ENCODE results near the gene PHF20.
"Not testable (repeated sequence)": the region's sequence is repeated elsewhere in the genome, so short reads cannot be mapped to it uniquely, and the experiment has no call there.

PHF20 gene

DNA sequence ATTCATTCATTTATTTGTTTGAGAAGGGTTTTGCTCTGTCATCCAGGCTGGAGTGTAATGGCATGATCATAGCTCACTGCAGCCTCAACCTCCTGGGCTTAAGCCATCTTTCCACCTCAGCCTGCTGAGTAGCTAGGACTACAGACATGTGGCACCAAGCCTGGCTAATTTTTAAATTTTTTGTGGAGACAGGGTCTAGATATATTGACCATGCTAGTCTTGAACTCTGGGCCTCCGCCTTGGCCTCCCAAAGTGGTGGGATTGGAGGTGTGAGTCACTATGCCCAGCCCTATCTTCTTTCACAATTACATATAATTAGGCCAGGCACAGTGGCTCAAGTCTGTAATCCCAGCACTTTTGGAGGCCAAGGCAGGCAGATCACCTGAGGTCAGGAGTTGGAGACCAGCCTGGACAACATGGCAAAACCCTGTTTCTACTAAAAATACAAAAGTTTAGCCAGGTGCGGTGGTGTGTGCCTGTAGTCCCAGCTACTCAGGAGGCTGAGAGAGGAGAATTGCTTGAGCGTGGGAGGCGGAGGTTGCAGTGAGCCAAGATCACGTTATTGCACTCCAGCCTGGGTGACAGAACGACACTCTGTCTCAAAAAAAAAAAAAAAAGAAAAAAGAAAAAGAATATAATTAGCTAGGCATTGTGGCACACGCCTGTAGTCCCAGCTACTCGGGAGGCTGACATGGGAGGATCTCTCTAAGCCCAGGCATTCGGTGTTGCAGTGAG lies 110.8 kb downstream of the PHF20 start:
- H4K91ac ChIP-seq (ENCODE audit: low read depth, low read length, poor library complexity); H3K27me3 ChIP-seq (ENCODE audit: control insufficient read depth in 3 of 3, insufficient read depth in 3 of 3, low read depth in 1 of 3, low read length in 3 of 3); H3K27ac ChIP-seq (replicated peaks; ENCODE audit: low read length); H3K18ac ChIP-seq (ENCODE audit: low read length); H2BK15ac ChIP-seq (ENCODE audit: low read length); H3K23ac ChIP-seq (ENCODE audit: low read depth, low read length, poor library complexity); H4K8ac ChIP-seq (ENCODE audit: low read depth, low read length); H3K79me1 ChIP-seq (ENCODE audit: low read depth, low read length); H3K4me1 ChIP-seq (ENCODE audit: control insufficient read depth in 2 of 2, insufficient read depth in 1 of 2, low read depth in 1 of 2, low read length in 2 of 2); H3K4ac ChIP-seq (ENCODE audit: low read length); H2AFZ ChIP-seq (ENCODE audit: low read length); H3K9ac ChIP-seq (ENCODE audit: low read depth, low read length, poor library complexity); H3K4me3 ChIP-seq (ENCODE audit: low read length in 2 of 2); H2BK120ac ChIP-seq (ENCODE audit: low read depth, low read length); H2BK12ac ChIP-seq (ENCODE audit: low read length); DNase-seq (ENCODE audit: low spot score); H3K9me3 ChIP-seq (replicated peaks in 1 of 2; ENCODE audit: control insufficient read depth in 2 of 2, insufficient read depth in 1 of 2, low read depth in 1 of 2, low read length in 2 of 2); H2BK5ac ChIP-seq (ENCODE audit: low read length); H2AK5ac ChIP-seq (ENCODE audit: low read depth, low read length); H3K4me2 ChIP-seq (ENCODE audit: insufficient read depth, low read length, poor library complexity, severe bottlenecking); H3K14ac ChIP-seq (ENCODE audit: low read length): not testable (repeated sequence)
- H3K36me3 ChIP-seq (replicated peaks in 1 of 2; ENCODE audit: control insufficient read depth in 2 of 2, insufficient read depth in 2 of 2, low read length in 2 of 2): peaks cover 7 to 36% of the 10 kb centered on the region in 2 donors
- no CpG with 5 or more reads among the region's 9 CpGs for WGBS, 2 donors (ENCODE audit: extremely low coverage in 2 of 2, insufficient read length in 2 of 2, insufficient replicate concordance in 1 of 2)

DNA sequence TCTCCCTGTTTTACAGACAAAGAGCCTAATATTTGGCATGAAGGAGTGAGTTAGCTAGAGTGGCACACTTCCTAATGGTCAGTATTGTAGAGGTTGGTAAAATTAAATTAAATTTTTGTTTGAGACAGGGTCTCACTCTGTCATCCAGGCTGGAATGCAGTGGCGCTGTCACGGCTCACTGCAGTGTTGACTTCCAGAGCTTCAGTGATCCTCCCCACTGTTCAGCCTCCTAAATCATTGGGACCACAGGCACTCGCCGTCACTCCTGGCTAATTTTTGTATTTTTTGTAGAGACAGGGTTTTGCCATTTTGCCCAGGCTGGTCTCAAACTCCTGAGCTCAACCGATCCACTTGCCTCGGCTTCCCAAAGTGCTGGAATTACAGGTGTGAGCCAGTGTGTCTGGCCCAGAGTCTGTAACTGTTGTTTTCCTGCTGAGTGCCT lies 111.5 kb downstream of the PHF20 start:
- Histone ChIP-seq H3K4me2 (ENCODE audit: insufficient read depth, low read length, poor library complexity, severe bottlenecking) (no peak overlapping the region), H3K14ac (ENCODE audit: low read length) (no peak overlapping the region), H3K36me3 (replicated peaks in 1 of 2; ENCODE audit: control insufficient read depth in 2 of 2, insufficient read depth in 2 of 2, low read length in 2 of 2) (peaks cover 7 to 28% of the 10 kb centered on the region in 2 donors), H4K91ac (ENCODE audit: low read depth, low read length, poor library complexity) (no peak overlapping the region), H3K4me1 (ENCODE audit: control insufficient read depth in 2 of 2, insufficient read depth in 1 of 2, low read depth in 1 of 2, low read length in 2 of 2) (no peaks in the 10 kb centered on the region), H3K18ac (ENCODE audit: low read length) (no peak overlapping the region), H2BK15ac (ENCODE audit: low read length) (no peak overlapping the region), H3K79me1 (ENCODE audit: low read depth, low read length) (peaks cover 3% of the 10 kb centered on the region), H2AFZ (ENCODE audit: low read length) (no peak overlapping the region), H3K27me3 (ENCODE audit: control insufficient read depth in 3 of 3, insufficient read depth in 3 of 3, low read depth in 1 of 3, low read length in 3 of 3) (no peaks in the 10 kb centered on the region), H2AK5ac (ENCODE audit: low read depth, low read length) (no peak overlapping the region), H2BK120ac (ENCODE audit: low read depth, low read length) (no peak overlapping the region), H3K4me3 (ENCODE audit: low read length in 2 of 2) (no peak overlapping the region), H3K4ac (ENCODE audit: low read length) (no peak overlapping the region), H3K9ac (ENCODE audit: low read depth, low read length, poor library complexity) (no peak overlapping the region), H2BK12ac (ENCODE audit: low read length) (no peak overlapping the region), H3K9me3 (replicated peaks in 1 of 2; ENCODE audit: control insufficient read depth in 2 of 2, insufficient read depth in 1 of 2, low read depth in 1 of 2, low read length in 2 of 2) (no peaks in the 10 kb centered on the region), H4K8ac (ENCODE audit: low read depth, low read length) (no peak overlapping the region), H3K27ac (replicated peaks; ENCODE audit: low read length) (no peak overlapping the region), H2BK5ac (ENCODE audit: low read length) (no peak overlapping the region), H3K23ac (ENCODE audit: low read depth, low read length, poor library complexity) (no peak overlapping the region)
- WGBS, 2 donors (ENCODE audit: extremely low coverage in 2 of 2, insufficient read length in 2 of 2, insufficient replicate concordance in 1 of 2): no CpG with 5 or more reads among the region's 6 CpGs
- DNase-seq (ENCODE audit: low spot score): no peak

DNA sequence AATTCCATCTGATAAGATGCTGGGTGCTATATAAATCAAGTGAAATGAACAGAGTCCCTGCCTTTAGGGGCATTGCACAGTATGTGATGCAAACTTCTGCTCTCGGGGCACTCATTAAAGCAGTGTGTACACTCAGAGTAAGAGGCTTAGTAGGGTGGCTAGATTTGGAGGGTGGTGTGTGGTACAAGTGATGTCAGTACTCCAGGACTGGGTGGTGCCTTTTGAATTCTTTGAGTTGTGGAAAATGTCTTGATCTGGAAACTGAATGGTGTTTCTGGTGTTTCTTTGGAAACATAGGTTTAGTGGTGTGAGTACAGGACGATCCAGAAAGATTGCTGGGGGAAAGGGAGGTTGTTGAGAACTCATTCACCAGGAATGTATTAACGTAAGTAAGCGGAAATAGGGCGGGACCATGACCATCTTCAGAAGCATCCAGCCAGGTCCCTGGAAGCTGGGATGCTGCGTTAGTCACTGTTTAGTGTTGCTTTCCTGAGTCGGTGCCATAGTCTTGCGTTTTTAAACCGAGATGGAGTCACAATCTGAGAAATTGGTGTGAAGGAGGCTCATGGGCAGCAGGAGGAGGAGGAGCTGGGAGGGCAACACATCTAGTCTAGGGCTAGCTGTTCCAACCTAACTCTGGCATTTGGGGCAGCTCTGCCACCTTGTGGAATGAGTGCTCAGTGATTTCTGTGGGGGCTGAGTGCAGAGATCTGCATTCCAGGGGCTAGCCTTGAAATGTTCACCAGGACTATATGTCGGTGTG lies 112.1 kb downstream of the PHF20 start:
- H3K4ac ChIP-seq (ENCODE audit: low read length): no peak overlapping the region
- H2AK5ac ChIP-seq (ENCODE audit: low read depth, low read length): no peak overlapping the region
- no peak overlapping the region for H3K14ac ChIP-seq (ENCODE audit: low read length)
- H2BK5ac ChIP-seq (ENCODE audit: low read length): no peak overlapping the region
- H2AFZ ChIP-seq (ENCODE audit: low read length): no peak overlapping the region
- peaks cover 5 to 24% of the 10 kb centered on the region in 2 donors for H3K36me3 ChIP-seq (replicated peaks in 1 of 2; ENCODE audit: control insufficient read depth in 2 of 2, insufficient read depth in 2 of 2, low read length in 2 of 2)
- no peak overlapping the region for H2BK120ac ChIP-seq (ENCODE audit: low read depth, low read length)
- H3K9me3 ChIP-seq (replicated peaks in 1 of 2; ENCODE audit: control insufficient read depth in 2 of 2, insufficient read depth in 1 of 2, low read depth in 1 of 2, low read length in 2 of 2): no peaks in the 10 kb centered on the region
- WGBS, 2 donors (ENCODE audit: extremely low coverage in 2 of 2, insufficient read length in 2 of 2, insufficient replicate concordance in 1 of 2): no CpG with 5 or more reads among the region's 10 CpGs
- no peak overlapping the region for H3K18ac ChIP-seq (ENCODE audit: low read length)
- no peak overlapping the region for H3K23ac ChIP-seq (ENCODE audit: low read depth, low read length, poor library complexity)
- H4K91ac ChIP-seq (ENCODE audit: low read depth, low read length, poor library complexity): no peak overlapping the region
- H3K4me1 ChIP-seq (ENCODE audit: control insufficient read depth in 2 of 2, insufficient read depth in 1 of 2, low read depth in 1 of 2, low read length in 2 of 2): no peaks in the 10 kb centered on the region
- H3K4me3 ChIP-seq (ENCODE audit: low read length in 2 of 2): no peak overlapping the region
- H3K79me1 ChIP-seq (ENCODE audit: low read depth, low read length): peaks cover 3% of the 10 kb centered on the region
- DNase-seq (ENCODE audit: low spot score): peak; percentile 35
- no peak overlapping the region for H3K27ac ChIP-seq (replicated peaks; ENCODE audit: low read length)
- H2BK15ac ChIP-seq (ENCODE audit: low read length): no peak overlapping the region
- no peaks in the 10 kb centered on the region for H3K27me3 ChIP-seq (ENCODE audit: control insufficient read depth in 3 of 3, insufficient read depth in 3 of 3, low read depth in 1 of 3, low read length in 3 of 3)
- no peak overlapping the region for H2BK12ac ChIP-seq (ENCODE audit: low read length)
- H4K8ac ChIP-seq (ENCODE audit: low read depth, low read length): no peak overlapping the region
- H3K9ac ChIP-seq (ENCODE audit: low read depth, low read length, poor library complexity): no peak overlapping the region
- no peak overlapping the region for H3K4me2 ChIP-seq (ENCODE audit: insufficient read depth, low read length, poor library complexity, severe bottlenecking)

DNA sequence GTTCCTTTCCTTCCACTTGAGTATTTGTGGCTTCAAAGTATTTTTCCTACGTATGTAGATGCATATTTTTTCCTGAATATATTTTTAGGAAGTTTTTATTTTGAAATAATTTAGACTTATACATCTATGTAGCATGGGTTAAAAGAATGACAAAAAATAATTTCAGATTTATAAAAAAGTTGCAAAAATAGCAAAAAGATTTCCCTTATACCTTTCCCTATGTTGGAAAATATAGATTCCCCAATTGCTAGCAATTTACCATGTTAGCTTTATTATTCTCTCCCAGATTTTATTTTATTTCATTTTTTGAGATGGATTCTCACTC lies 112.7 kb downstream of the PHF20 start:
- H3K23ac ChIP-seq (ENCODE audit: low read depth, low read length, poor library complexity): no peak overlapping the region
- H3K27me3 ChIP-seq (ENCODE audit: control insufficient read depth in 3 of 3, insufficient read depth in 3 of 3, low read depth in 1 of 3, low read length in 3 of 3): no peaks in the 10 kb centered on the region
- H2BK12ac ChIP-seq (ENCODE audit: low read length): no peak overlapping the region
- peaks cover 3% of the 10 kb centered on the region for H3K79me1 ChIP-seq (ENCODE audit: low read depth, low read length)
- no peaks in the 10 kb centered on the region for H3K9me3 ChIP-seq (replicated peaks in 1 of 2; ENCODE audit: control insufficient read depth in 2 of 2, insufficient read depth in 1 of 2, low read depth in 1 of 2, low read length in 2 of 2)
- no peak overlapping the region for H4K91ac ChIP-seq (ENCODE audit: low read depth, low read length, poor library complexity)
- H2AFZ ChIP-seq (ENCODE audit: low read length): no peak overlapping the region
- H3K36me3 ChIP-seq (replicated peaks in 1 of 2; ENCODE audit: control insufficient read depth in 2 of 2, insufficient read depth in 2 of 2, low read length in 2 of 2): peaks cover 5 to 24% of the 10 kb centered on the region in 2 donors
- DNase-seq (ENCODE audit: low spot score): no peak
- no CpG with 5 or more reads among the region's 1 CpG for WGBS, 2 donors (ENCODE audit: extremely low coverage in 2 of 2, insufficient read length in 2 of 2, insufficient replicate concordance in 1 of 2)
- H3K14ac ChIP-seq (ENCODE audit: low read length): no peak overlapping the region
- H2BK15ac ChIP-seq (ENCODE audit: low read length): no peak overlapping the region
- H3K4ac ChIP-seq (ENCODE audit: low read length): no peak overlapping the region
- H2AK5ac ChIP-seq (ENCODE audit: low read depth, low read length): no peak overlapping the region
- no peak overlapping the region for H4K8ac ChIP-seq (ENCODE audit: low read depth, low read length)
- H3K27ac ChIP-seq (replicated peaks; ENCODE audit: low read length): no peak overlapping the region
- no peak overlapping the region for H3K4me2 ChIP-seq (ENCODE audit: insufficient read depth, low read length, poor library complexity, severe bottlenecking)
- no peak overlapping the region for H3K4me3 ChIP-seq (ENCODE audit: low read length in 2 of 2)
- H2BK120ac ChIP-seq (ENCODE audit: low read depth, low read length): no peak overlapping the region
- no peak overlapping the region for H3K18ac ChIP-seq (ENCODE audit: low read length)
- no peaks in the 10 kb centered on the region for H3K4me1 ChIP-seq (ENCODE audit: control insufficient read depth in 2 of 2, insufficient read depth in 1 of 2, low read depth in 1 of 2, low read length in 2 of 2)
- no peak overlapping the region for H3K9ac ChIP-seq (ENCODE audit: low read depth, low read length, poor library complexity)
- no peak overlapping the region for H2BK5ac ChIP-seq (ENCODE audit: low read length)

Data from neuronal stem cell (in vitro differentiated cells).